NCI-H2029 (cell line): ENCODE measurements around the gene TRAF5.
"Not testable (repeated sequence)": the region's sequence is repeated elsewhere in the genome, so short reads cannot be mapped to it uniquely, and the experiment has no call there.

Experiments
- DNase-seq: peaks from one replicate; lab custom pipeline; 2025; lab: John Stamatoyannopoulos, UW

The TRAF5 gene

GRCh38 chr1:211378844-211379243 is 52.2 kb downstream of the TRAF5 start:
- DNase-seq = no peak

GRCh38 chr1:211379446-211379845 is 52.8 kb downstream of the TRAF5 start:
- DNase-seq = no peak

DNA sequence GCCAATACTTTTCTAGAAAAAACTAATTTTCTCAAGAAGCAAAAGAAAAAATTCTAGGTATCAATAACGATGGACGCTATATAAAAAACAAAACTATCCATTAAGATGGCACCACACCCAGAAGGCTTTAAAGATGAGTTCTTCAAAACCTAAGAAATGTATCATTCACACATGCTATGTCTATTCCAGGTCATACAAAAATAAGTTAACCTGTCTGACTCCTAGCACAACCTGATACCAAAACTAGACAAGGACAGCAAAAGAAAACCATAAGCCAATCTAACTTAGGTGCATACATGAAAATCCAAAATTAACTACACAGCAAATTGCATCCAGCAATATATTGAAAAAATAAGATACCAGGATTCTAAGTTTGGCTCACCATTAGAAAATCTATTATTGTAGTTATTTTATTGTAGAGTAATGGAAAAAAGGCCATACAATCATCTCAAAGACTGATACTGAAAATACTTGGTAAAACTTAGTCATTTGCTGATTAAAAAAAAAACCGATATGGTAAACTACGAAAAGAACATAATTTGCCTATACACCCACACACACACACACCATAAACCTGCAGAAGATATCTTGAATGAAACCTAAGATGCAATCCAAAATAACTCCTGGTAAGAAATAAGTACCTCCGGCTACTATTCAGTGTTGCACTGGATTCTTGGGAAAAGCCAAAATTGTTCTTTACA is 55.0 kb downstream of the TRAF5 start:
- no peak for DNase-seq

DNA sequence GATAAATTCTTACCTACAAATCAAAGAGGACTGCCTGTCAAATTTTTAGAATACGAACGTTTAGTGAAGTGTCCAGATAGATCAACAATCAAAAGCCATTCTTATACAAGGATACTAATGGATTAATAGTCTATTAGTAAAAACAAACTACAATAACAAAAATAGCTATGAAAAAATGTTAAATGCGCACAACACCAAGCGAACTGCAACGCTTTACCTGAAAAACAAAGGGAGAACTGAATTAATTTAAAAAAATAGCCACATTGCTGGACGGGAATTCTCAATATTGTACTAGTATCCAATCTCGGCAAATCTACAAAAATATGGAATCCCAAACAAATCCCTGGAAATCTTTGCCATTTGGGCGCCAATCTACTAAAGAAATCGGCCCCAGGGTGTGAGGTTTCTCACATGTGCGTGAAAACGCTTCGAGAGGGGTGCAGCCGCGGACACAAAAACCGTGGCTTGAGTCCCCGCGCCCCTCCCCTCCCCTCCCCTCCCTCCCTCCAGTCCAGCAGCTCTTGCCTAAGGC is 55.6 kb downstream of the TRAF5 start:
- no peak for DNase-seq

GRCh38 chr1:211382714-211383480 is 56.3 kb downstream of the TRAF5 start:
- peak; percentile 89 for DNase-seq

DNA sequence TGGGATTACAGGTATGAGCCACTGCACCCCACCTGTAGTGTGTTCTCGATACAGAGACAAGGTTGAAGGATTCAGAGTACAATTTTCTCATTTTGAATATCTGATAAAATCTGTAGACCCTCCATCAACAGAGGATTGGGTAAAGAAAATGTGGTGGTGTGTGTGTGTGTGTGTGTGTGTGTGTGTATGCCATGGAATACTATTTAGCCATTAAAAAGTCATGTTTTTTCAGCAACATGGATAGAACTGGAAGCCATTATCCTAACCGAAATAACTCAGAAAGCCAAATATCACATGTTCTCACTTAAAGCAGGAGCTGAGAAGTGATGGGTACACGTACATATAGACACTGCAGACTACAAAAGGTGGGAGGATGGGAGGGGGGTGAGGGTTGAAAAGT is 57.9 kb downstream of the TRAF5 start:
- no peak for DNase-seq

GRCh38 chr1:211386921-211387320 is 60.3 kb downstream of the TRAF5 start:
- no peak for DNase-seq

GRCh38 chr1:211390829-211391228 is 64.2 kb downstream of the TRAF5 start:
- not testable (repeated sequence) for DNase-seq

DNA sequence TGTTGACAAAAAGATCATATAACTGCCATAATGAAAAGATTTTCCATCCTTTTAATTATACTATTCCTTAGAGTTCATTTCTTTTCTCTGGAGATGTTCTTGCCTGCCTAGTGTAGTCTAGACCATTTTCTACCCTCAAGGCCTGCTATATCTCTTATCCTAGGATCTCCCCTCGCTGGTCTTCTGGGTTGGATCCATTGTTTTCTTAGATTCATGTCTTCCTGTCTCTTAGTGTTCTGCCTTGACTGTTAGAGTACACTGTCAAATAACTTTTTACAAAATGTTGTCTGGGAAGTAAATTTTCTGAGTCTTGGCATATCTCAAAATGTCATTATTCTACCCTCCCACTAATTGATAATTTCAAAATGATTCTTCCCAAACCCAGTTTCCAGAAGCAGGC is 66.6 kb downstream of the TRAF5 start:
- no peak for DNase-seq

DNA sequence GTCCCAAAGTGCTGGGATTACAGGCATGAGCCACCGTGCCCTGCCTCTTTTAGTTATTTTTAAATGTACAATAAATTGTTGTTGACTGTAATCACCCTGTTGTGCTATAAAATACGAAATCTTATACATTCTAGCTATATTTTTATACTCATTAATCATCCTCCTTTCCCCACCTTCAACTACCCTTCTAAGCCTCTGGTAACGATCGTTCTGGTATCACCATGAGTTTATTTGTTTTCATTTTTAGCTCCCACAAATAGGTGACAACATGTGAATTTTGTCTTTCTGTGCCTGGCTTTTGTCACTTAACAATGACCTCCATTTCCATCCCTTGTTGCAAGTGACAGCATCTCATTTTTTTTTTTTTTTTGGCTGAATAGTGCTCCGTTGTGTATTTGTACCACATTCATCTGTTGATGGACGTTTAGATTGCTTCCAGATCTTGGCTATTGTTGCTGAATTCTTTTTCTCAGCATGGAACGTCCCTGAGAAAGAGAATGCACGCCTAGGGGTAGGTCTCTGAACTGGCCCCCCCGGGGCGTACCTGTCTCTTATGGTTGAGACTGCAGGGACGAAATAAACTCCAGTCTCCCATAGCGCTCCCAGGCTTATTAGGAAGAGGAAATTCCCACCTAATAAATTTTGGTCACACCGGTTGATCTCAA is 71.8 kb downstream of the TRAF5 start:
- DNase-seq = not testable (repeated sequence)

DNA sequence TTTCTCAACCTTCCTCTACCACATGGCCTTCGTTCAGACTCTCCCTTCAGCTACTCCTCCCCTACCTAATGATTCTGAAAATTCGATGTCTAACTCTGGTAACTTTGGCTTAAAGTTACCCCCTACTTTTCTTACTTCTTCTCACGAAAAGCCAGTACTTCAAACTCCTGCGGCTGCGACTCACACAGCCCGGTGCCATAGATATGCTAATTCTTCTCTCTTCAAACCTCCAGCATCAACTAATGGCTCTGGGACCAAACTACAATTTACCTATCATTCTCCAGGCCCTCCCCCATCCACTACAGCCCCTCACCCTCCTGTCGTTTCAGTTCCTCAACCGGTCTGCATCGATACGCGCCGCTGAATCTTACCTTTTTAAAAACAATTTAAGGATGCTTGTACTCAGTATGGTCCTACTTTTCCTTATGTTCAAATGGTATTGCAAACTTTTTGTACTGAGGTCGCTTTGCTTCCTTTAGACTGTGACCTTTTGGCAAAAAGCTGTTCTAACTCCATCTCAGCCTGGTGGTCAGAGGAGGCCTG is 73.3 kb downstream of the TRAF5 start:
- DNase-seq = not testable (repeated sequence)

DNA sequence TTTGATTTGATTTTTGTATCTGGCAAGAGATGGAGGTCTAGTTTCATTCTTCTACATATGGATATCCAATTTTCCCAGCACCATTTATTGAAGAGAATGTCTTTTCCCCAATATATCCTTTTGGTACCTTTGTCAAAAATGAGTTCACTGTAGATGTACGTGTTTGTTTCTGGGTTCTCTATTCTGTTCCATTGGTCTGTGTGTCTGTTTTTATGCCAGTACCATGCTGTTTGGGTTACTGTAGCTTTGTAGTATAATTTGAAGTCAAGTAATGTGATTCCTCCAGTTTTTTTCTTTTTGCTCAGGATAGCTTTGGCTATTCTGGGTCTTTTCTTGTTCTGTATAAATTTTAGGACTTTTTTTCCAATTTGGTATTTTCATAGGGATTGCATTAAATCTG is 75.1 kb downstream of the TRAF5 start:
- not testable (repeated sequence) for DNase-seq

GRCh38 chr1:211406086-211406485 is 79.5 kb downstream of the TRAF5 start:
- not testable (repeated sequence) for DNase-seq

DNA sequence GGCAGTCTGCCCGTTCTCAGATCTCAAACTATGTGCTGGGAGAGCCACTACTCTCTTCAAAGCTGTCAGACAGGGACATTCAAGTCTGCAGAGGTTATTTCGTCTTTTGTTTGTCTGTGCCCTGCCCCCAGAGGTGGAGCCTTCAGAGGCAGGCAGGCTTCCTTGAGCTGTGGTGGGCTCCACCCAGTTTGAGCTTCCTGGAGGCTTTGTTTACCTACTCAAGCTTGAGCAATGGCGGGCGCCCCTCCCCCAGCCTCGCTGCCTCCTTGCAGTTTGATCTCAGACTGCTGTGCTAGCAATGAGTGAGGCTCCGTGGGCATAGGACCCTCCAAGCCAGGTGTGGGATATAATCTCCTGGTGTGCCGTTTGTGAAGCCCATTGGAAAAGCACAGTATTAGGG is 81.1 kb downstream of the TRAF5 start:
- not testable (repeated sequence) for DNase-seq

GRCh38 chr1:211411639-211412038 is 85.0 kb downstream of the TRAF5 start:
- DNase-seq = no peak

DNA sequence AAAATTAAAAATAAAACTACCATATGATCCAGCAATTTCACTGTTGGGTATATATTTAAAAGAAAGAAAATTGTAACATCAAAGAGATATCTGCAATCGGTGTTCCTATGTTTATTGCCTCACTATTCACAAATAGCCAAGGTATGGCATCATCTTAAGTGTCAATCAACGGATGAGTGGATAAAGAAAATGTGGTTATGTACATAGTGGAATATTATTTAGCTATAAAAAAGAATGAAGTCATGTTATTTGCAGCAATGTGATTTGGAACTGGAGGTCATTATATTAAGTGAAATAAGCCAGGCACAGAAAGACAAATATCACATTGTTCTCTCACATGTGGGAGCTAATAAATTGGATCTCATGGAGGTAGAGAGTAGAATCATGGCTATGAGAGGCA is 89.1 kb downstream of the TRAF5 start:
- DNase-seq = no peak

DNA sequence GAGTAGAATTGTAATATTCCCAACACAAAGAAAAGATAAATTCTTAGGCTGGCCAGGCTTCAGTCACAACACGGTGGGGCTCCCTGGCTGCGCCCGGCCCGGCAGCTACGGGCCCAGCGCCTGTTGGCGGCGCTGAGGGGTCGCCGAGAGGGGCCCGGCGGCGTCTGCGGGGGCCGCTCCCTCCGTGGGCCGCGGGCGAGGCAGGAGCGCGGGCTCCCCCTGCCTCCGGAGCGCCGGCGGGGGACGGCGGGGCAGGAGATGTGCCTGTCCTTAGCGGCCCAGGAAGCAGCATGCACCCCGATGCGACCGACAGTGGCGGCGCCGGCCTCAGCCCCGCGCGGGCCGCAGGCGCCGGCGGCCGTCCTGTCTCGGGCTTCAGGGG is 89.6 kb downstream of the TRAF5 start:
- DNase-seq = not testable (repeated sequence)

DNA sequence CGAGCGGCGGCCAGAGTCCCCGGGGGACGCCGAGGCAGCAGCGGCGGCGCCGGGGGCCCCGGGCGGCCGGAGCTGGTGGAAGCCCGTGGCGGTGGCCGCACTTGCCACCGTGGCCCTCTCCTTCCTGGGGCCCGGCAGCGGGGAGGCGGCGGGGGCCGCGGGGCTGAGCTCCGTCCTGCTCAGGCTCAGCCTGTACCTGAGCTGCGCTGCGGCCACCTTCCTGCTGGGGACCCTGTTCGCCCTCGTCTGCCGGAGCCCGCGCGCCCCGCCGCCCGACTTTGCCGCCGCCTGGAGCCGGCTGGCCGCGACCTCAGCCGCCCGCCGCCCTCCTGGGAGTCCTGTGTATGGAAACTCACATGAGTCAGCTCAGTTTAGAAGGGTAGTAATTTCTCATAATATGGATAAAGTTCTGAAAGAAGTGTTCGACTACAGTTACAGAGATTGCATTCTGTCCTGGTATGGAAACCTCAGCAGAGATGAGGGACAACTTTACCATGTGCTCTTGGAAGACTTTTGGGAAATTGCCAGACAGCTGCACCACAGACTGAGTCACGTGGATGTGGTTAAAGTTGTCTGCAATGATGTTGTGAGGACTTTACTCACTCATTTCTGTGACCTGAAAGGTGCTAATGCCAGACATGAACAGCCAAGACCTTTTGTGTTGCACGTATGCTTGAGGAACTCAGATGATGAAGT is 90.1 kb downstream of the TRAF5 start:
- DNase-seq = not testable (repeated sequence)

DNA sequence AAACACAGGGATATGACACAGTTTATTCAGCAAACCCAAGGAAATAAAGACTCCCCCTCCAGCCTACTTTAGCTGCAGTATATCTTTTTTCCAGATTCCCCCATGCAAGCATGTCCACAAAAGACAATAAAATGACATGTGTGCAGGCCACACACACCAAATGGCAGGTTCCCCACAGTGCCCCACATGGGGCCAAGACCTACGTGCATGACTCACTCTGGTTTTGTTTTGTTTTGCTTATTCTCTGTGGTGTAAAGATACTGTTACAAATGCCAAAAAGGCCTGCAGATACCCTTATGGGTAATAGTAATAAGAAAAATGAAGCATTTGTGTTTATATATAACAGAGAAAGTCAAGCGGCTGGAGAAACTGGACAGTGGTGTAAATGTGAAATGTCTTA is 93.8 kb downstream of the TRAF5 start:
- DNase-seq = no peak

DNA sequence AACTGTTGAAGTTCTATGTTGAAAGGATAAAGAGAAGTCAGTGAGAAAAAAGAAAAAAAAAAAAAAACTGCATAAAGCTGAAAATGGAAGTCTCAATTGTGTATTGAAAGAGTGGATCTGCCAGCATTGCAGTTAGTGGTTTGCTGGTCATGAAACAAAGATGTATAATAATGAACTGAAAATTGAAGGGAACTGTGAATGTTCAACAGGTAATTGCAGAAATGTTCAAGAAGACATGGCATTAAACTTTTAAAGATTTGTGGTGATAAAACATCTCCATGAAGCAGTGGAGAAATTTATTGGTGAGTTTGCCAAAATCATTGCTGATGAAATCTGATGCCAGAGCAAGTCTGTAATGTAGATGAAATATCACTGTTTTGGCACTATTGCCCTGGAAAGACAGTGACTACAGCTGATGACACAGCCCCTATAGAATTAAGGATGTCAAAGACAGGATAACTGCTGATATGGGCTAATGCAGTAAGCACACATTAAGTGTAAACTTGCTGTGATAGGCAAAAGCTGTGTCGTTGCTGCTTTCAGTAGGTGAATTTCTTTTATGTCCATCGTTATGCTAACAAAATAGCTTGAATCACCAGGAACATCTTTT is 94.3 kb downstream of the TRAF5 start:
- no peak for DNase-seq

DNA sequence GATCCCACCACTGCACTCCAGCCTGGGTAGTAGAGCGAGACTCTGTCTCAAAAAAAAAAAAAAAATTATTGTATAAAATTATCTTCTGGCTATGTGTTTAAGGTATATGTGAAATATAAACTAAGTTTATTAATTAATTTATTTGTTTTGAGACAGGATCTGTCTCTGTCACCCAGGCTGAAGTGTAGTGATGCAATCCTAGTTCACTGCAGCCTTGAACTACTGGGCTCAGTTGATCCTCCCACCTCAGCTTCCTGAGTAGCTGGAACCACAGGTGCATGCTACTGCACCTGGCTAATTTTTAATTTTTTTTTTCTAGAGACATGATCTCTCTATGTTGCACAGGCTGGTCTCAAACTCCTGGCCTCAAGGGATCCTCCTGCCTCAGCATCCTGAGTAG is 97.4 kb downstream of the TRAF5 start:
- DNase-seq = no peak
